Measurements from ENCODE around the gene COL27A1.

DNA sequence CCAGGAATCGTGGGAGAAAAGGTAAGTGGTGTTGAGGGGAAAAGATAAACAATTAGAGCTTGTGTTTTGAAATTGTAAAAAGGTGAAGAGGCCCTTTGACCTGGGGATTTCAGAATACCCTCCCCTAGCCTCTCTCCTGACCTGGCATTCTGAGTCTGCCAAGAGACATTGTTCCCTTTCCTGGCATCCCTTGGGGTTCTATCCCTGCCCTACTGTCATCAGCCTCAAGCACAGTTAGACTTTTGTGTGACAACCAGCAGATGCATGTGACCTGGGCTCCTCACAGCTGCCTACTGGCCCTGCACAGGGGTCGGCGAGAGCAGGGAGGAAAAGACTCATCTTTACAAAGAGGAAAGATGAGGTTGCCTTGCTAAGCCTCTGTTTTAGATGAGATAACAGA, 95.3 kb downstream of the COL27A1 start:
- TF ChIP-seq, protein P1, sequence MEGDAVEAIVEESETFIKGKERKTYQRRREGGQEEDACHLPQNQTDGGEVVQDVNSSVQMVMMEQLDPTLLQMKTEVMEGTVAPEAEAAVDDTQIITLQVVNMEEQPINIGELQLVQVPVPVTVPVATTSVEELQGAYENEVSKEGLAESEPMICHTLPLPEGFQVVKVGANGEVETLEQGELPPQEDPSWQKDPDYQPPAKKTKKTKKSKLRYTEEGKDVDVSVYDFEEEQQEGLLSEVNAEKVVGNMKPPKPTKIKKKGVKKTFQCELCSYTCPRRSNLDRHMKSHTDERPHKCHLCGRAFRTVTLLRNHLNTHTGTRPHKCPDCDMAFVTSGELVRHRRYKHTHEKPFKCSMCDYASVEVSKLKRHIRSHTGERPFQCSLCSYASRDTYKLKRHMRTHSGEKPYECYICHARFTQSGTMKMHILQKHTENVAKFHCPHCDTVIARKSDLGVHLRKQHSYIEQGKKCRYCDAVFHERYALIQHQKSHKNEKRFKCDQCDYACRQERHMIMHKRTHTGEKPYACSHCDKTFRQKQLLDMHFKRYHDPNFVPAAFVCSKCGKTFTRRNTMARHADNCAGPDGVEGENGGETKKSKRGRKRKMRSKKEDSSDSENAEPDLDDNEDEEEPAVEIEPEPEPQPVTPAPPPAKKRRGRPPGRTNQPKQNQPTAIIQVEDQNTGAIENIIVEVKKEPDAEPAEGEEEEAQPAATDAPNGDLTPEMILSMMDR (IDR thresholded peaks at IDR 0.05), result no peak
- no peak for TF ChIP-seq POLR2AphosphoS5 (IDR thresholded peaks at IDR 0.05; ENCODE audit: low read depth, low read length)
- TF ChIP-seq RFX5 (IDR thresholded peaks at IDR 0.05; ENCODE audit: low read length), result no peak
- no peak for TF ChIP-seq EP300 (IDR thresholded peaks at IDR 0.05; ENCODE audit: borderline replicate concordance in 1 of 2, low read depth in 1 of 2, low read length in 1 of 2)
